Measurements from ENCODE around the gene PPARD.

Gene PPARD

DNA sequence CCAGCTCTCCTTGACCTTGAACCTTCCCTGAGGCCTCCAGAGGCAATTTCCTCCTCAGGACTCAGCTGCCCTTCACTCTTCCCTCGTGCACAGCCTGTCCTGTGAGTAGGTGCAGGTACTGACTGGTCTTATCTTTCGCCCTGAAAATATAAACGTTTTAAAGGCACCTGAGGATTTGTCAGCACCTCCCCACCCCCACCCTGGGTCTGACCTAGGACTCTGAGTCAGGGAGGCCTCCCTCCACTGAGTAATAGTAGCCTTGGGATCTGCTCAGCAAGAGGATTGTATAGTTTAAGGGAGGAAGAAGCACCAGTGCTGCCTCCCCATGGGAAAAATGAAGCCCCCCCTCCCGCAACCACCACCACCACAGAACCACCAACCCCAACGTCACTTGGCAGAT lies 54.6 kb downstream of the PPARD start:
- DNase-seq, result no peak
- in situ Hi-C loops (cut with MboI; ENCODE audit: low pct_unique_long_range_greater_than_20kb, low sequenced_read_pairs), result no loop called here

DNA sequence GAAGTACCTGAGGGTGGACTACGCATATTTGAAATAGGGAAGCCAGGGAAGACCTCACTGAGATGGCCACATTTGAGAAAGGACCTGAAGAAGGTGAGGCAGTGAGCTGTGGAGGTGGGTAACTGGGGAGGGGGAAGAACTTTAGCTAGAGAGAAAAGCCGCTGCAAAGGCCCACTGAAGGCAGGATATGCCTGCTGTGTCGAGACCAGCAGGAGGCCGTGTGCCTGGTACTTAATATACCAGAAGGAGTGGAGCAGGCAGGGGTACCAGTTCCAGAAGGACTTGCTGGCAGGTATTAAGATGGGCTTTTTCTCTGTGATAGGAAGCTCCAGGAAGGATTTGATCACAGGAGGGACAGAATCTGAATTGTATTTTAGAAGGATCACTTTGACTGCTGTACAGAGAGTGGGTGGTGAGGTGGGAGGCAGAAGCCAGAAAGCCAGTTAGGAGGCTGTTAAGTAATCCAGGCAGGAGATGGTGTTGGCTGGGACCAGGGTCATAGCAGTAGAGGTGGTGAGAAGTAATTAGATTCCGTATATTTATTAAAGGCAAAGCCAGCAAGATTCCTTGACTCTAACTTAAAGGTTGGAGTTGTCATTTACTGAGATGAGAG lies 55.6 kb downstream of the PPARD start:
- DNase-seq, result no peak
- in situ Hi-C loops (cut with MboI; ENCODE audit: low pct_unique_long_range_greater_than_20kb, low sequenced_read_pairs), result no loop called here

GRCh38 chr6:35398526-35398925 lies 56.2 kb downstream of the PPARD start:
- in situ Hi-C loops (cut with MboI; ENCODE audit: low pct_unique_long_range_greater_than_20kb, low sequenced_read_pairs), result no loop called here
- DNase-seq, result no peak

GRCh38 chr6:35400111-35400510 lies 57.8 kb downstream of the PPARD start:
- in situ Hi-C loops (cut with MboI; ENCODE audit: low pct_unique_long_range_greater_than_20kb, low sequenced_read_pairs), result no loop called here
- DNase-seq, result no peak

- in situ Hi-C loops (cut with MboI; ENCODE audit: low pct_unique_long_range_greater_than_20kb, low sequenced_read_pairs), result no loop called here
- DNase-seq, result no peak
These were observed 58.5 kb downstream of the PPARD start for GRCh38 chr6:35400901-35401311.

GRCh38 chr6:35401514-35401913 lies 59.2 kb downstream of the PPARD start:
- DNase-seq, result no peak
- in situ Hi-C loops (cut with MboI; ENCODE audit: low pct_unique_long_range_greater_than_20kb, low sequenced_read_pairs), result no loop called here

- in situ Hi-C loops (cut with MboI; ENCODE audit: low pct_unique_long_range_greater_than_20kb, low sequenced_read_pairs), result no loop called here
- no peak for DNase-seq
These were observed 59.9 kb downstream of the PPARD start for GRCh38 chr6:35402136-35402855.

DNA sequence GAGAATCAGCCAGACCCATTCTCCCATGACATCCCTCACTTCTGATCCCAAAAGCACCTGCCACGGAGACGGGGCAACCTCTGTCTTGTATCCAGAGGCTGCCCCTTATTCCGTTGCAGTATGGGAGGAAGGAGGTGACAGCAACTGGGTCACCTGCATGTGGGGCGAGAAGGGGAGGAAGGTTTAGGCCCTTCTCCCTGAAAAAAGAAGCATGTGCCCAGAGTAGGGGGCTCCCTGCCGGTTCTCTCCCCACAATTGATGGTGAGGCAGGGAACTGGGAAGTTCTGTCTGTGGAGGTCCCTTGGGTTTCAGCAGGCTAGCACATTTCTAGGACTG lies 60.5 kb downstream of the PPARD start:
- DNase-seq, result no peak
- in situ Hi-C loops (cut with MboI; ENCODE audit: low pct_unique_long_range_greater_than_20kb, low sequenced_read_pairs), result no loop called here

DNA sequence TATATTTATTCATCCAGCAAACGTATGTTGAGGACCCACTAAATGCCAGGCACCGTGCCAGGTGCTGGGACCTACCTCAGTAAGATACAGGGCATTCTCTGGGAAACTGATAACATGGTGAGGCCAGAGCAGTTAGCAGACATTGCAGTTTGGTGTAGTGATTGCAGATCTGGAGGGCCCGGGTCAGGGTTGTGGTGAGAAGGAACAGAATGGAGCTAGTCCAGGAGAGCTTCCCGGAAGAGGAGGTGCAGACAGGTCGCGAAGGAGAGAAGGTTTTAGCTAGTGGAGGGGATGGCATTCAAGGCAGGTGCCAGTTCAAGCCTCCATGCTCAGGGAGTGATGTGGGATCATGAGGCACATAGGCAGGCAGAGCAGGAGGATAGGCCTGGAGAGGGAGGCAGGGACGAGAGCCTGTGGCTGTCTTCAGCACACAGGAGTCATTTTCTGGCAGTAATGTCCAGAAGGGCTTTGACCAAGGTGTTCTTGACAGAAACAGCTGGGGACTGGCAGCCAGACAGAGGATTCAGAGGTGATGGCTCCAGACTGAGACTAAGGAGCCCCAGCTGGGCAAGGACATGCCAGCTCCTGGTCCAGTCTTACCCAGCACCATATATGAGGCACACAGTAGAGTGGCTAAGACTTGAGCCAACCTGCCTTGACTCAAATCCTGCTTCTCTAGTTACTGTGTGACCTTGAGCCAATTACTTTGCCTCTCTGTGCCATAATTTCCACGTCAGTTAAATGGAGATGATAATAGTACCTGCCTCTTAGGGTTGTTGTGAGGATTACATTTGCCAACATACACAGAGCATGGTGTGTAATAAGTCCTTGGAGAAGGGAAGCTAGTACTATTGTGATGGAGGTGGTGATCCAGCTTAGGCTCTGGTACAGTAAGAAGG lies 61.4 kb downstream of the PPARD start:
- DNase-seq, result no peak
- in situ Hi-C loops (cut with MboI; ENCODE audit: low pct_unique_long_range_greater_than_20kb, low sequenced_read_pairs), result no loop called here

DNA sequence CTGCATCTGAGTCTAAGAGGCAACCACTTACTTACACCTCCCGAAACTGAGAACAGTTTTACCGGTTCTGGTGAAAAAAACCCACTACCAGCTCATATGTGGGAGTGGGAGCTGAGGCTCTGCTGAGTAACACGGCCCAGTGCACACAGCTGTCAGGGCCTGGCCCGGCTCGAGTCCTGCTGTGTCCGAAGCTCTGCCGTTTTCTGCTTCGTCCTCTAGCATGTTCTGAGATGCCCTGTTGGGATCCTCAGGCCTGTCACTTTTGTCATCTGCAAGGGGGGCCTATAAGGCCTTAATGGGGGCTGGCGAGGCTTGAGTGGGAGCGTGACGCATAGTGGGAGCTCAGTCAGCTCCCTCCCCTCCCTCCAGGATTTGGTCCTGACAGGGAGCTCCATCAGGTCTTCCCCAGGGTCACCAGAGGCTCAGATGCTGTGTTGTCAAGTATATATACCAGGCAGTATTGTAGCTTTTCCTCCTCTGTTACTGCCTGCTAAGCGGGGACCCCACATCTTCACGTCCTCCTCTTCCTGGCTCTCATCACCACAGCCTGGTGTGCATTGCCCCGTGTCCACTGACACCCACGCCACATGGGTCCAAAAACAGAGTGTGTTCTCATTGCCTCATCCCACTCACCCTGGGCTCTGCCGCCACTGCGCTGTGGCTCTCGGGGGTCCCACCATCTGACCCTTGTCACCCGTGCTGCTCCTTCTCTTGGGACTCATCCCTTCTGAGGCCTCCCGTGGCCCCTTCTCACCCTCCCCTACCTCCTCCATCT lies 64.5 kb downstream of the PPARD start:
- DNase-seq, result no peak
- in situ Hi-C loops (cut with MboI; ENCODE audit: low pct_unique_long_range_greater_than_20kb, low sequenced_read_pairs), result no loop called here

DNA sequence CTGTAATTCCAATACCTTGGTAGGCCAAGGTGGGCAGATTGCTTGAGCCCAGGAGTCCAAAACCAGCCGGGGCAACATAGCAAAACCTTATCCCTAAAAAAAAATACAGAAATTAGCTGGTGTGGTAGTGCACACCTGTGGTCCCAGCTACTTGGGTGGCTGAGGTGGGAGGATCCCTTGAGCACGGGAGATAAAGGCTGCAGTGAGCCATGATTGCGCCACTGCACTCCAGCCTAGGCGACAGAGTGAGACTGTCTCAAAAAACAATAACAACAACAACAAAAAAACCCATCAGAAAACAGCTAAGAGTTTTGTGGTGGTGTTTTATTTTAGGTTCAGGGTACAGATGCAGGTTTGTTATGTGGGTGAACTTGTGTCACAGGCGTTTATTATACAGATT lies 66.9 kb downstream of the PPARD start:
- in situ Hi-C loops (cut with MboI; ENCODE audit: low pct_unique_long_range_greater_than_20kb, low sequenced_read_pairs), result no loop called here
- no peak for DNase-seq

- DNase-seq, result no peak
- in situ Hi-C loops (cut with MboI; ENCODE audit: low pct_unique_long_range_greater_than_20kb, low sequenced_read_pairs), result no loop called here
These were observed 67.8 kb downstream of the PPARD start for GRCh38 chr6:35410131-35410530.

DNA sequence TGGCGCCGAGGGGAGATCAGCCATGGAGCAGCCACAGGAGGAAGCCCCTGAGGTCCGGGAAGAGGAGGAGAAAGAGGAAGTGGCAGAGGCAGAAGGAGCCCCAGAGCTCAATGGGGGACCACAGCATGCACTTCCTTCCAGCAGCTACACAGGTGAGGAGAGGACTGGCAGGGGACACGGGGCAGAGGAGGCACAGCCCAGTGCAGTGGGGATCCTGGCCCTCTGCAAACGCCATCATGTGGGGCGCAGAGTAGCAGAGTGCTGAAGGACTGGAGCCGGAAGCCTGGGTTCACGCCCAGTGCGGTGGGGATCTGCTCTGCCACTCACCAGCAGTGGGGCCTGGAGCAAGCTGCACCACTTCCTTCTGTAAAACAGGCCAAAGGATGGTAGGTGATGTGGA lies 68.7 kb downstream of the PPARD start:
- in situ Hi-C loops (cut with MboI; ENCODE audit: low pct_unique_long_range_greater_than_20kb, low sequenced_read_pairs), result no loop called here
- peak; percentile 34 for DNase-seq

DNA sequence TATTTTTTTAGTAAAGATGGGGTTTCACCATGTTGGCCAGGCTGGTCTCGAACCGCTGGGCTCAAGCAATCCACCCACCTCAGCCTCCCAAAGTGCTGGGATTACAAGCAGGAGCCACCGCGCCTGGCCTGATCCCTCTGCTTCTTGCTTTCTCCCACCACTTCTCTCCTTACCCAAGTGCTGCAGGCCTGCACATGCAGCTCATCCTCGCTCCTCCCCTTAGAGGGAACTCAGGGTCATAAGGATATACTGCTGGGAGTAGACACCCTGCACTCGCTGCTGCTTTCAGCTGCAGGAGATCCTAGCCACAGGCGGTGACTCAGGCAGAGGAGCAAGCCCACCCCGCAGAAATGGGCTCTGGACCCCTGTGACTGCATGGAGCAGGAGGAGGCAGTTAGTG lies 69.7 kb downstream of the PPARD start:
- in situ Hi-C loops (cut with MboI; ENCODE audit: low pct_unique_long_range_greater_than_20kb, low sequenced_read_pairs), result no loop called here
- no peak for DNase-seq

DNA sequence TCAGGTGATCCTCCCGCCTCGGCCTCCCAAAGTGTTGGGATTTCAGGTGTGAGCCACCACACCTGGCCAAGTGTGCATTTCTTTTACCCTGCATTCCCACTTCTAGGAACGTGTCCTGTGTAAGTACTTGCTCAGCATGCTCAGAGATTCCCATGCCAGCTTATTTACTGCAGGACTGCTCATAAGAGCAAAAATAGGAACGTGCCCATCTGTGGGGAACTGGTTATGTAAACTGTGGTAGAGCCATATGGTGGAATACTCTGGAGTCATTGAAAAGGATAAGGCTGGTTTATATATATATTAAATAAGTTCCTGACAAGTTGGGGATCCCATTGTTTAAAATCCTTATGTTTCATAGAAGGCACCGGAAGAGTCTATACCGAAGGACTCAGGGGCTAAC lies 71.6 kb downstream of the PPARD start:
- in situ Hi-C loops (cut with MboI; ENCODE audit: low pct_unique_long_range_greater_than_20kb, low sequenced_read_pairs), result no loop called here
- DNase-seq, result no peak

- in situ Hi-C loops (cut with MboI; ENCODE audit: low pct_unique_long_range_greater_than_20kb, low sequenced_read_pairs), result no loop called here
- DNase-seq, result peak; percentile 68
These were observed 72.9 kb downstream of the PPARD start for GRCh38 chr6:35415065-35415891.

DNA sequence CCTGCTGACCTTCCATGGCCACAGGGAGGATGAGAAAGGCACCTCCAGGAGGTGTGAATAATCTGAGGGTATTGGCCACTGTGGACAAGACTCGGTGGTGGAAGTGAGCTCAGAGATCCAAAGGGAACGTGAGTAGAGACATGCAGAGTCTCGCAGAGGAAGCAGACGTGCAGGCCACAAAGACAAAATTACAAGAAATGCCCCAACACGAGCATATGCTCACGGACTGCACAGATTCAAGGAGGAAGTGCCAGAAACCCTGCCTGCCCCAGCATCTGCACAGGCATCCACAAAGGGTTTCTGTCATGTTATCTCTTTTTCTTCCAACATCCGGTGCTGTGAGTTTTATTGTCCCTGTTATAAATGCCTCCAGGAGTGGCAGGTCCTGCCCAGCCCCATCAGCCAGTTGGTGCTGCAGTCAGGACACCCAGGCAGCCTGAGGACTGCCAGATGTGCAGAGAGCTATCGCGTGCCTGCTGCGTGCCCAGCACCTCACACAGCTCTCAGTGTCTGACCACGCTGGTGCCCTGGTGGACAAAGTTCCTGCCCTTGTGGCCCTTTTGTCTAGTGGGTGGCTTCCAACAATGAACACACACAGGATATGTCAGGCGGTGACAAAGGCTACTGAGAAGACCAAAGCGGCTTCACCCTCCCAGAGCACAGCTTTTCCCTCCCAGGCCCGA lies 75.8 kb downstream of the PPARD start:
- DNase-seq, result peak; percentile 96
- in situ Hi-C loops (cut with MboI; ENCODE audit: low pct_unique_long_range_greater_than_20kb, low sequenced_read_pairs), result no loop called here

DNA sequence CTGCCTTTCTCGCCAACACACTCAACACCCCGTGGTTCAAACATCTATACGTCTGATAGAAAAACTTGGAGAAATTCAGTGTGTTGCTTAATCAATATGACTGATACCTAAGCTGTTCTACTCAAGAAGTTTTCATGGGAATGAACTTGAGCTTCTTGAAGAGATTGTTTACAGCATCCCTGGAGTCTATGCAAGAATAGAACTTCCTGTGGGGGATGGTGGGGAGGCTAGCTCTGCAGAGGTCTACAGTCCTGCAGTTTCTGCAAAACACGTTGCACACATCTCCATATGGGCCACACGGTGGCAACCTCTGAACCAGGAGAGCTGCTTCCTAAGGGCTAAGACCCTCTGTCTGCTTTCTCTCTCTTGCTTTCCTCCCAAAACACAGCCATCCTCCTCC lies 77.1 kb downstream of the PPARD start:
- DNase-seq, result peak; percentile 62
- in situ Hi-C loops (cut with MboI; ENCODE audit: low pct_unique_long_range_greater_than_20kb, low sequenced_read_pairs), result no loop called here

Measured in KBM-7 (cell line).